ENCODE measurements around the gene DLD.
"Not testable (repeated sequence)": the region's sequence is repeated elsewhere in the genome, so short reads cannot be mapped to it uniquely, and the experiment has no call there.

Gene DLD, protein sequence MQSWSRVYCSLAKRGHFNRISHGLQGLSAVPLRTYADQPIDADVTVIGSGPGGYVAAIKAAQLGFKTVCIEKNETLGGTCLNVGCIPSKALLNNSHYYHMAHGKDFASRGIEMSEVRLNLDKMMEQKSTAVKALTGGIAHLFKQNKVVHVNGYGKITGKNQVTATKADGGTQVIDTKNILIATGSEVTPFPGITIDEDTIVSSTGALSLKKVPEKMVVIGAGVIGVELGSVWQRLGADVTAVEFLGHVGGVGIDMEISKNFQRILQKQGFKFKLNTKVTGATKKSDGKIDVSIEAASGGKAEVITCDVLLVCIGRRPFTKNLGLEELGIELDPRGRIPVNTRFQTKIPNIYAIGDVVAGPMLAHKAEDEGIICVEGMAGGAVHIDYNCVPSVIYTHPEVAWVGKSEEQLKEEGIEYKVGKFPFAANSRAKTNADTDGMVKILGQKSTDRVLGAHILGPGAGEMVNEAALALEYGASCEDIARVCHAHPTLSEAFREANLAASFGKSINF

DNA sequence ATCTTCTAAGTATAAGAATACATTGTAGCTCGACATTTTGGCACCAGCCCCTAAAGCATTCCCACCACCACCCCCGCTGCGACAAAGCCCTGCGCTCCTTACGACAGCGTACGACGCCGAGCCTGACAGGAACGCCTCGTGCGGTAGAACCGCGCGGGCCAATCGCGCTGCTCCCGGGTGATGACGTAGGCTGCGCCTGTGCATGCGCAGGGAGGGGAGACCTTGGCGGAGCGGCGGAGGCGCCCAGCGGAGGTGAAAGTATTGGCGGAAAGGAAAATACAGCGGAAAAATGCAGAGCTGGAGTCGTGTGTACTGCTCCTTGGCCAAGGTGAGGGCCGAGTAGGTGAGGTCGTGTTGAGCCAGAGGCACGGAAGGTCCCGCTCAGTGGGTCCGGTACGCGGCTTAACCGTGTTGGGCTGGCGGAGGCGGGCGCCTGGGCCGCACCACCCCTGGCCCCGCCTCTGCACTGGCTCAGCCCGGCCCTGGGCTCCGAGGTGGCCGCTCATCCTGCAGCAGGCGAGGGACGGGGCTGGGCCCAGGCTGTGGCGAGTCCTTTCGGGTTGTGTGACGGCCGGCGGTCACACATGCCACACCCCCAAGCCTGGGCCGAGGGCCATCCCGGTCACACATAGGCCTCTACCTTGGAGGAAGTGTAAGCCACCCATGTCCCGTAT is at the start of gene DLD:
DLD (plus strand) TSS at position 222 of the 674 bp plus-strand sequence; CDS start at position 290, 68 bp downstream.
- DNase-seq = peak; percentile 47 to 82

DNA sequence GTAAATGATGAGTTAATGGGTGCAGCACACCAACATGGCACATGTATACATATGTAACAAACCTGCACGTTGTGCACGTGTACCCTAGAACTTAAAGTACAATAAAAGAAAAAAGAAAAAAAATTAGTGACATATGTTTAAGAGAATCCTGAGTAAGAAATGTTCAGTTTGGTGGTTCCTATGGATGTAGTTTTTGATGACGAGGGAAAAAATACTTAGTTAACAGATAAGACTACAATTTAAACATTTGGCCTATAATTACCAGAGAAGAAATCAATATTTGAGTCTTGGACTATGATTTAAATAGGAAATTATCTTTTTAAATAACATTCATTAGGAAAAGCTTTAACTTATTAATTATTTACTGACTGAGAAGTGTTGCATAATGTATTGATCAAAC is 48.8 kb upstream of the DLD start:
- no peak for DNase-seq

DNA sequence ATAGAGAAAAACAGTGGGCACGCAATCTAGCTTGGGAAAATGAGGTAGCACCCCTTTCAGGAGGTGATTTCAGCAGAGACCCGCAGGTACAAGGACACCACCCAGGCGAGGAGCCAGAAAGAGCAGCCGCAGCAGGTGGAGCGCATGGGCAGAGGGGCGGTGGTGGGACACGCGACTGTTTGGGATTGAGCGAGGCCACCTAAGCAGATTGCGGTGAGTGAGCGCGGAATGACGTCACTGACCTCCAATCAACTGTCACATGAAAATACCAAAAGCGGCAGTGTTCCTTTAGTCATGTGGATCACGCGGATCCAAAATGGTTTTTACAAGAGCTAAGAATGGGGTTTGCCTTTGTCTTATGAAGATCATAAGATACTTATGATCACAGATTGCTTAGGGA is 47.8 kb upstream of the DLD start:
- DNase-seq = no peak

DNA sequence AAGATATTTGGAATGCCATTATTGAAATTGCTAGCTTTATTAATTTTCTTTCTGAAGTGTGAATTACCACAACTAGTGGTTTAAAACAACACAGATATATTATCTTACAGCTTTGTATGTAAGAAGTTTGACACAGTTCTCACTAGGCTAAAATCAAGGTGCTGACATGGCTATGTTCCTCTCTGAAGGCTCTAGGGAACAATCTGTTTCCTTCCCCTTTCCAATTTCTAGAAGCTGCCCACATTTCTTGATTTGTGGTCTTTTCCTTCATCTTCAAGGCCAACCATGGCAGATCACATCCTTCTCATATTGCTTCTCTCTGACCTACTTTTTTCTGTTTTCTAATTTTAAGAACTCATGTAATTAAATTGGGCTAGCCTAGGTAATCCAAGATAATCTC is 44.7 kb upstream of the DLD start:
- no peak for DNase-seq

DNA sequence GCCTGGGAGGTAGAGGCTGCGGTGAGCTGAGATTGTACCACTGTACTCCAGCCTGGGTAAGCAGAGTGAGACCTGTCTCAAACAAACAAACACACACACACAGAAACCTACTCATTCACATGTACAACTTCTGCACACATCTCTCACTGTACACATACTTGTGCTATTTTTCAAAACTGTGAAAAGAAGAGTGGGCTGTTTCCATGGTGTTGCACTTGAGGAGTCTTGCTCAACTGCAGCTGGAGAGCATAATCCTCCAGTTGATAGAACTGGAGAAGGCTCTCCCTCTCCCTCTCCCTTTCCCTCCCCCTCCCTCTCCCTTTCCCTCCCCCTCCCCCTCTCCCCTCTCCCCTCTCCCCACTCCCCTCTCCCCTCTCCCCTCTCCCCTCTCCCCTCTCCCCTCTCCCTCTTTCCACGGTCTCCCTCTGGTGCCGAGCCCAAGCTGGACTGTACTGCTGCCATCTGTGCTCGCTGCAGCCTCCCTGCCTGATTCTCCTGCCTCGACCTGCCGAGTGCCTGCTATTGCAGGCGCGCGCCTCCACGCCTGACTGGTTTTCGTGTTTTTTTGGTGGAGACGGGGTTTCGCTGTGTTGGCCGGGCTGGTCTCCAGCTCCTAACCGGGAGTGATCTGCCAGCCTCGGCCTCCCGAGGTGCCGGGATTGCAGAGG is 43.7 kb upstream of the DLD start:
- peak in 1 of 2 experiments; percentile 33 for DNase-seq

DNA sequence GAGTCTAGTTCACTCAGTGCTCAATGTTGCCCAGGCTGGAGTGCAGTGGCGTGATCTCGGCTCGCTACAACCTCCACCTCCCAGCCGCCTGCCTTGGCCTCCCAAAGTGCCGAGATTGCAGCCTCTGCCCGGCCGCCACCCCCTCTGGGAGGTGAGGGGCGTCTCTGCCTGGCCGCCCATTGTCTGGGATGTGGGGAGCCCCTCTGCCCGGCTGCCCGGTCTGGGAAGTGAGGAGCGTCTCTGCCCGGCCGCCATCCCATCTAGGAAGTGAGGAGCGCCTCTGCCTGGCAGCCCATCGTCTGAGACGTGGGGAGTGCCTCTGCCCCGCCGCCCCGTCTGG is 43.2 kb upstream of the DLD start:
- DNase-seq = not testable (repeated sequence)

DNA sequence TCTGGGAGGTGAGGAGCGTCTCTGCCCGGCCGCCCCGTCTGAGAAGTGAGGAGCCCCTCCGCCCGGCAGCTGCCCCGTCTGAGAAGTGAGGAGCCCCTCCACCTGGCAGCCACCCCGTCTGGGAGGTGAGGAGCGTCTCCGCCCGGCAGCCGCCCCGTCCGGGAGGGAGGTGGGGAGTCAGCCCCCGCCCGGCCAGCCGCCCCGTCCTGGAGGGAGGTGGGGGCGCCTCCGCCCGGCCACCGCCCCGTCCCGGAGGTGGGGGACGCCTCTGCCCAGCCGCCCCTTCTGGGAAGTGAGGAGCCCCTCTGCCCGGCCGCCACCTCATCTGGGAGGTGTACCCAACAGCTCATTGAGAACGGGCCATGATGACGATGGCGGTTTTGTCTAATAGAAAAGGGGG is 42.8 kb upstream of the DLD start:
- DNase-seq = not testable (repeated sequence)

DNA sequence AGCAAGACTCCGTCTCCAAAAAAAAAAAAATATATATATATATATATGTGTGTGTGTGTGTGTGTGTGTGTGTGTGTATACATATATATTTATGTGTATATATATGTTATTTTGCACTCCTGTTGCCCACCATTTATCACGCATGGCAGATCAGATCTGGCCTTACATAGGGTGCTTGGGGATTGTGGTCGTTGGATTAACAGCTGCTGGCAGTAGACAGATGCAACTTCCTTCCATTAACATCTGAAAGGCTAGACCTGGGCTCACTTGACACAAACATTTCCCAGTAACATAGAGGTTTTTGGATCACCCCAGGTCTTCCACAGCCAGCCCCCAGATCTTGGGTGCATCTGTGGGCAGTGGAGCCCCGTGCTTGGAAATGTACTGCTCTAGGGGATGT is 40.8 kb upstream of the DLD start:
- DNase-seq = no peak

DNA sequence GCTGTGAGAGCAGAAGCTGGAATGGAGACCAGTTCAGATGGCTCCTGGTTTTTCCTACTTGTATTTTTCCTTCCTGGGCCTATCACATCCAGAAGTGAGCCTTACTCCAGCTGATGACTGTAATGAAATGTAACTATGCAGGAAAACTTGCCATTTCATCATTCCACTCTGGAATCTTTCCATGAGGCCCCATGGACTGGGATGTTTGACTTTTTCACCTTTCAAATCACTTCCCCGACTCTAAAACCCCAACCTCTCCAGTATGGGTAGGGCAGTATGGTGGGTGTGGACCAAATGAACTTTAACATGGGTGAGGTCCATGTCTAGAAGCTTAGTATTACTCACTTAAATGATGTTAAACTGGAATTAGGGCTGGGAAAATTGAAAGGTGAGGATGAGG is 40.3 kb upstream of the DLD start:
- no peak for DNase-seq

DNA sequence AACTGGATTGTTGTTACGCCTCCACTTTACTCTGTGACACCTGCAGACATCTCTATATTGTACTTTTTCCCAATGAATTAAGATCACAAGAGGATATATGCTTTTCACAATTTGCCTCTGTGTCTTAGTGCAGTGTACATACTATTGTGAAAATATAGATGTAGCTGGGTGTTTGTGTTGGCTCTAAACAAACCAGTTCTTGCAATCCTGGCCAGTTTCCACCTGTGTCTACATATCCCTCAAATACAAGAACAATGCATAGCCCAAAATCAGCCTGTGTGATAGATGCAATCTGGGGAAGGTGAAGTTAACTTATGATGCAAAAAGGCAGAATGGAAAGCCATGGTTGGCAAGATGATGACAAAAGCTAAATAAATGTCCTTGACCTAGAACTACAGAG is 36.5 kb upstream of the DLD start:
- no peak for DNase-seq

DNA sequence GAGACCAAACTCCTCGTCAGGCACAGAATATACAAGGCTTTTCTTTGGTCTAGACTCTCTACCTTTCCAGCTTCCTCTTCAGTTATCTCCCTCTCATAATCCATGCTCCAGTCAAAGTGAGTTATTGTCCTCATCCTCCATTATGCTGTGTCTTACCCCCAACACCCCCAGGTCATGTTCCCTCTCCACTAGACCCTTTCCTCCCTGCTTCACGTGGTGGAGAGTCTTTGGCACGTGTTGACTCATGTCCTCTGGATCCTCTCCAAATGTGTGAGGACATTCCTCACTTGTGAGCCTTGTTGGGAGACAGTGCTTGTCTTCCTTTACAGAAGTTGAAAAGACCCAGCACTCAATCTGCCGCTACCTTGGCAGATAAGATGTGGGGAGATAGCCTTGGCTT is 36.0 kb upstream of the DLD start:
- DNase-seq = no peak

DNA sequence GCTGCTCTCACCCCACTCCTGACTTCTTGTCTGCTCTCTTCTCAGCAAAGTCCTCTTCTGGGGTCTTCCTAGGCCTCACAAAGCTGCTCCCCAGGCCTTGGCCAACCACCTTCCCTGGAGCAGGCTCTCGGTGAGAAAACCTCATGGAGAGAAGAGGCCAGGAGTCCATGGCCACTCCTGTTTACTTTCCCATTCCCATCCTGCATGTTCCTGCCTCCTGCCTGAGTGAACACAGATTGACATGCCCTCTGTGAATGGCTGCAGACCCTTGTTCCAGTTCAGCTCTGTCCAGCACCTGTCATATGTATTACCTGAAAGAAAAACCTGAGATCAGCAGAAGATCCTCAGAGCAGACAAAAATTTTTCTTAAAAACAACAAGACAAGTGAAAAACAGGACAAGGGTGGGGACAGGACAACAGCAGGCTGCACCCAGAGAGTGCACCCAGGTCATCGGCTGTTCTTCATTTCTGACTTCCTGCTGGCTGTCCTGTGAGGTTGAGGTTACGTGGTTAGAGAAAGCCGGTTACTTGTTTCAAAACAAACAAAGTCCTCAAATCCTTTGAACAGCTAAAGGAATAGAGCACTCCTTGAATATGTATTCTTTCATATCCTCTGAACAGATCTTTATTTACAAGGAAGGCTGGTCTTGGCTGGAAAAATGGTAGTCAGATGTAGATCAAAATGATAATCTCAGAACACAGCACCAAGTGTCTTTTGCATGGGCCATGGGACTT is 34.0 kb upstream of the DLD start:
- no peak for DNase-seq

DNA sequence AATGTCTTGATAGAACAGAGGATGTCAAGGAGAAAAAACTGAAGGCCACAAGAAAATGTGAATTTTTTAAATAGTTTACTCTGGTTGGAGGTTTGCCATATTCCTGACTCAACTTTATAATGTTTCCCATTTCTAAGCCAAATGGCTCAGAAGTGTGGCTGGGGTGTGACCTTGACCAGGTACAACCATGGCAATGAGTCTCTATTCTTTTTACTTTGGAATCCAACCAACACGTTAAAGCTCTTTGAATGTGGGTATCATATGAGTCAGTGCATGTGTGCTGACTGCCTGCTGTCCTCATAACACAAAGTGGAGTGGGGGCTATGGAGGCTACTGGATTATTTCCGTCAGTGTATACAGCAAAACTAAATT is 33.5 kb upstream of the DLD start:
- no peak for DNase-seq

DNA sequence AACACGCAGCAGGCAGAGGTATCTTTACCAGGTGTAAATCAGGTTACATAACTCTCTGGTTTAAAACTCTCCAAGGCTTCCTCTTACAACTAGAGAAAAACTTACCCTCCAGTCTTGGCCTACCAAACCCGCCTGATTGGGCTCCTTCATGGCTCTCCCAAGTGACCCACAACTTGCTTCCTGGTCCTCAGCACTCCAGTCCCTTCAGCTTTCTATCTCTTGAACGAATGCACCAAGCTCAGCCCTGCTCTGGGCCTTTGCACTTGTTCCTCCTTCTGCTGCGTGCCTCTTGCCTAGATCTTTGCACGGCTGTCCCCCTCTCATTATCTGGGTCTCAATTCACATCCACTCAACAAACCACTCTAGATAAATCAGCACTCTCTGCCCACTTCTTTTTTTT is 32.7 kb upstream of the DLD start:
- DNase-seq = no peak

DNA sequence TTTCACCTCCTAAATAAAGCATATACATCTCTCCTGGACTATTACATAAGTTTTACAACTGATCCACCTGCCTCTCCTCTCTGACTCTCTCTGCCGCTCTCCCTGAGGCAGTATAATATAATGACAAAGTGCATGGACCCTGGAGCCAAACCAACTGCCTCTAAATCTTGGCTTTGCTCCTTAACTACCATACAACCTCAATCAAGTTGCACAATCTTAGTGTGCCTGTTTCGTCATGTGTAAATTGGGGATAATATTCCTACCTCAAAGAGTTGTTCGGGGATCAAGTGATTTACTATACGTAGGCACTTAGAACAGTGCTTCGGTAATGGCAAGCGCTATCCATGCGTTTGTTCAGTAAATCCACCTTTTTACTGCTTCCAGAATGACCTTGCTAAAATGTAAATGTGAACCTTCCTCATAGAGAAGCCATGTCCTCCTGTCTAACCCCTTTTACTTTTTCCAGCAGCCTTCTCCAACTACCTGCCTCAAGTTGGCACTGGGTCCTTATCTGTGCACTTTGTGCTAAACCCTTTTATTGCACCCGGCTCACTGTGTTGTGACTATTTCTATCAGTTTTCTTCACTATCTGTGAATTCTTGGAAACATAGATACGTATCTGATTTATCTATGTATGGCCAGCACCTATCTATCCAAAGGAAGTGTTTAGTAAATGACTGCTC is 30.6 kb upstream of the DLD start:
- DNase-seq = no peak

DNA sequence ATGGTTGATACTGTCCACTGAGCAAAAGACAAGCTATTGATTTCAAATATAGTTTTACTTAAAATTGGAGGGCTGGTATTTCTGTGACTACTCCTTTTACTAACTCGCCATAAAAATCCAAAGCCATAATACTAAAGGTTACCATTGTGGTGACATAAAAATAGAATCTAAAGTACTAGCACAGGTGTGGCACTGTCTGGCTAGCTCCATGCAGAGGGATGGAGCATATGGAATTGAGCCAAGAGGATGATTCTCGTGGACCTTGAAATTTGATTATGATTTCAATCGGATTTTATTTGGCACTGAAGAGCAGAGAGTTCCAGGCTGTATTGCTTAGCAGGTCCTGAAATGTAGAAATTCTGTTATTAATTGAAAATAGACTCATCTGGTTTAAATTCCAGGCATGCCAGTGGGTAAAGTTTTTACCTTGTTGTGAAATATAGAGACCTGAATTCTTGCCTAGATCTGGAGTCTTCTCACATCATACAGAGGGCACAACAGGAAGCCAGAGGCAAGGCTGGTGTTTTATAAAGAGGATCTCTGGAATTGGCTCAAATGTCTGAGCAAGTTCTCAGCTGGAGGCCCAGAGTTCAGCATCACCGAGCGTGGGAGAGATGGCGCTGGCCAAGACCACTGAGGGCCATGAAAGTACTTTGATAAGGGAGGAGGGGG is 29.9 kb upstream of the DLD start:
- DNase-seq = no peak

DNA sequence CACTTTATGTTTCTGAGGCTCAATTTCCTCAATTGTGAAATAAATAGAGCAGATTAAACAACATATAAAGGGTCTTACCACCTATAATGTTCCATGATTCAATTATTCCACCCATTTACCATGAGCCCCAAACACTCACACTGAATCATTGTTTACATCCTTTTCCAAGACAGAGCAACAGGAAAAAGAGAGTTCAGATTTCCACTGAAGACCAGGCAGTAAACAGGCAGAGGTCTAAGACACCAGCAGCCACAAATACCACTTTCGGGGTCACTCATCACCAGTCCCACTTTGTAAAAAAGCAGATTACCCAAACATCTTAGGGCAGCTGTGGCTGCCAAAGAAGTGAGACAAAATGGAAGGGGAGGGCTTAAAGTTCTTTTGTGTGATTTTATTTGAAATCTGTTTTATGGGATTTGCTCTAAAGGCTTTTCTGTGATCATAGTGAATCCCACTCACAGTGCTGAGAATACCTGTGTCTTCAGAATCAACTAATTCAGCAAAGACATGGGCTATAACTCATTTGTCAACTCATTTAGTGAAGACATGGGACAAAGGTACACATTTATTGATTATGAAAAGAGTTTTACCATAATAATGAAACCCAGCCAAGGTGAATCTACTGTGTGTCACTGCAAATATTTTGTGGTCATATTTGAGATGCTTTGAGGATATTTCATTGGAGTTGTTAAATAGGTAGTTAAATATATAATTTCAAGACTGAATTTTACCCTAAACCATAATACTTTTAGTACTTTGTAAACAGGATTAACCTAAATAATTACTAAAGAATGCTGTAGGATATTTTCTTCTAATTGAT is 24.8 kb upstream of the DLD start:
- no peak for DNase-seq

DNA sequence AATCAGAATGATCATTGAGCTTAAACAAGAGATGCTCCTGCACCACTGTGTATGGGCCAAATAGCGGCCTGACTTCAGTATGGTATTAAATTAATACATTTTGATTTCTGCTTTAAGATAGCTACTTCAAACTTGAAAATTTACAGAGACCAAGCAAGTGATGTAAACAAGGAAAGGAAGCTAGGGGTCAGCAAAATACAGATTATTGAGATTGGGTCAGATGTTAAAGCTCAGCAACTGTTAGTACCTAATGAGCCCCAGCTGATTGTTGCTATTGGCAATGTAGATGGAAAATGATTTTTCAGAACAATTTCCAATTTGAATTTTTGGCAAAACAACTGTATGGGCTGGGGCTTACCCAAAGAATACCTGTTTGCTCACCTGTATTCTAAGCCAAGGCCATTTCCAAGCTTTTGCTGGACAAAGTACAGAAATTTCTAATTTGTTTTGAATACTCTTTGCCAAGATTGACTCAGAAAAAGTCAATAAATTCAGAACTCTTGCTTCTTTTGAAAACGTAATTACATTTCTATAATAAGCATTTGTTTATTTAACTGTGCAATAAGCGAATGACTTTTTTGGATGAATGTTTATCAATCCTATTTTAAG is 23.0 kb upstream of the DLD start:
- no peak for DNase-seq

DNA sequence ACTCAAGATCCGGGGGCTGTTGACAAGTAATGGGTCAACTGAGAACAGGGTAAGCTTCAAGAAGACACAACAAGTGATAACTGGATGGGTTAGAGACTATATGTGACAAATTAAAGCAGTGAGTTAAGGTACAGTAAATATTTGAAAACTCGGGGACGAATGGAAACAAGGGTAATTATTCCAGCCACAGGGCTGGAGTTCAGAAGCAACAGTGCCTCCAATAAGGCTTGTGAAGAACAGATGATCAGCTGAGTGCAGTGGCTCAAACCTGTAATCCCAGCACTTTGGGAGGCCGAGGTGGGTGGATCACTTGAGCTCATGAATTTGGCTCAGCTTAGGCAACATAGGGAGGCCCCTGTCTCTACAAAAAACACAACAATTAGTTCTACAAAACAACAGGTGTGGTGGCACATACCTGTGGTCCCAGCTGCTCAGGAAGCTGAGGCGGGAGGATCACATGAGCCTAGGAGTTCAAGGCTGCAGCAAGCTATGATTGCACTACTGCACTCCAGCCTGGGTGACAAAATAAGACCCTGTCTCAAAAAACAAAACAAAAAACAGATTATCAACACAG is 20.5 kb upstream of the DLD start:
- DNase-seq = no peak

DNA sequence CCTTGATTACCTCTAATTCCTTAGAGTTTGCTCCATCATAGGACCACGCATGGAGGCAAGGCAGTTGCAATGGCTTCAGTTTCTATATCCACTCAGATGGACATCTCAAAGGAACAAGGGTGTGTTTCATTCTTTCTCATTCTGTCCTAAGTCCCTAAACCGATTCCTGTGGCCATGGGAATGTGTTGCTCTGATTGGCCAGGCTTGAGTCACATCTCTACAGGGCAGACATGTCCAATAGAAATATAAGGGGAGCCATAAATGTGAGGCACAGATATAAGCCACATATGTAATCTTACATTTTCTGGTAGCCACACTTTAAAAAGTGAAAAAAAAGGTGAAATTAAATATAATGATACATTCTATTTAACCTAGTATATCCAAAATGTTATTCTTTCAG is 16.9 kb upstream of the DLD start:
- no peak for DNase-seq
